DND-41 (cell line): ENCODE measurements around the gene LYPD3.

Experiments used
- EZH2 ChIP-seq: IDR thresholded peaks from 3 replicates; pipeline ENCODE4 v1.6.1; 2012; ENCODE audit warnings: borderline replicate concordance, low read depth, mild to moderate bottlenecking, moderate library complexity, low read length, inconsistent platforms; ENCODE audit not compliant: severe bottlenecking
- TF ChIP-seq, protein P1 (sequence below): IDR thresholded peaks from 2 replicates; pipeline ENCODE4 v1.5.1; 2012; ENCODE audit warnings: borderline replicate concordance, low read length, moderate library complexity, mild to moderate bottlenecking; ENCODE audit not compliant: poor library complexity, severe bottlenecking; ENCODE audit errors: extremely low read depth

GRCh38 chr19:43416951-43417623 lies 48.3 kb downstream of the LYPD3 start:
- no peak for TF ChIP-seq EZH2
- TF ChIP-seq, protein P1, sequence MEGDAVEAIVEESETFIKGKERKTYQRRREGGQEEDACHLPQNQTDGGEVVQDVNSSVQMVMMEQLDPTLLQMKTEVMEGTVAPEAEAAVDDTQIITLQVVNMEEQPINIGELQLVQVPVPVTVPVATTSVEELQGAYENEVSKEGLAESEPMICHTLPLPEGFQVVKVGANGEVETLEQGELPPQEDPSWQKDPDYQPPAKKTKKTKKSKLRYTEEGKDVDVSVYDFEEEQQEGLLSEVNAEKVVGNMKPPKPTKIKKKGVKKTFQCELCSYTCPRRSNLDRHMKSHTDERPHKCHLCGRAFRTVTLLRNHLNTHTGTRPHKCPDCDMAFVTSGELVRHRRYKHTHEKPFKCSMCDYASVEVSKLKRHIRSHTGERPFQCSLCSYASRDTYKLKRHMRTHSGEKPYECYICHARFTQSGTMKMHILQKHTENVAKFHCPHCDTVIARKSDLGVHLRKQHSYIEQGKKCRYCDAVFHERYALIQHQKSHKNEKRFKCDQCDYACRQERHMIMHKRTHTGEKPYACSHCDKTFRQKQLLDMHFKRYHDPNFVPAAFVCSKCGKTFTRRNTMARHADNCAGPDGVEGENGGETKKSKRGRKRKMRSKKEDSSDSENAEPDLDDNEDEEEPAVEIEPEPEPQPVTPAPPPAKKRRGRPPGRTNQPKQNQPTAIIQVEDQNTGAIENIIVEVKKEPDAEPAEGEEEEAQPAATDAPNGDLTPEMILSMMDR = no peak
